ENCODE data around the gene OSGEP.

DNA sequence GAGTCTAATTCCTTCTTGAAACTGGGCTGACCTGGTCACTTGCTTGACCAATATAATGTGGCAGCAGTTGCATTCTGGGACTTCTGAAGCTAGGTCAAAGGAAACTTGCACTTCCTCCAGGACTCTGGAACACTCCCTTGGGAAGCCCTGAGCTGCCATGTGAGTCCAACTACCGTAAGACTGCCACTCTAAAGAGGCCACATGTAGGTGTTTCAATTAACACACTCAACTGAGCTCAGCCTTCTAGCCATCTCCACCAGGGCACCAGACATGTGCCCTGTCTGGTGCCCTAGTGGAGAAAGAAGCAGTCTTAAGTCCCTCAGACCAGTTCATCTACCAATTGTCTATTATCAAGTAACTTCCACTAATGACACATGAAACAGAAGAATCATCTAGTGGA, 35.2 kb downstream of the OSGEP start:
- TF ChIP-seq, protein P1, sequence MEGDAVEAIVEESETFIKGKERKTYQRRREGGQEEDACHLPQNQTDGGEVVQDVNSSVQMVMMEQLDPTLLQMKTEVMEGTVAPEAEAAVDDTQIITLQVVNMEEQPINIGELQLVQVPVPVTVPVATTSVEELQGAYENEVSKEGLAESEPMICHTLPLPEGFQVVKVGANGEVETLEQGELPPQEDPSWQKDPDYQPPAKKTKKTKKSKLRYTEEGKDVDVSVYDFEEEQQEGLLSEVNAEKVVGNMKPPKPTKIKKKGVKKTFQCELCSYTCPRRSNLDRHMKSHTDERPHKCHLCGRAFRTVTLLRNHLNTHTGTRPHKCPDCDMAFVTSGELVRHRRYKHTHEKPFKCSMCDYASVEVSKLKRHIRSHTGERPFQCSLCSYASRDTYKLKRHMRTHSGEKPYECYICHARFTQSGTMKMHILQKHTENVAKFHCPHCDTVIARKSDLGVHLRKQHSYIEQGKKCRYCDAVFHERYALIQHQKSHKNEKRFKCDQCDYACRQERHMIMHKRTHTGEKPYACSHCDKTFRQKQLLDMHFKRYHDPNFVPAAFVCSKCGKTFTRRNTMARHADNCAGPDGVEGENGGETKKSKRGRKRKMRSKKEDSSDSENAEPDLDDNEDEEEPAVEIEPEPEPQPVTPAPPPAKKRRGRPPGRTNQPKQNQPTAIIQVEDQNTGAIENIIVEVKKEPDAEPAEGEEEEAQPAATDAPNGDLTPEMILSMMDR (IDR thresholded peaks at IDR 0.05; ENCODE audit: insufficient read depth, low read length) = no peak
- TF ChIP-seq POLR2AphosphoS5 (IDR thresholded peaks at IDR 0.05; ENCODE audit: low read depth) (no peak), SPI1 (IDR thresholded peaks at IDR 0.05; ENCODE audit: borderline replicate concordance, low read depth) (no peak)
- TF ChIP-seq, protein P2, sequence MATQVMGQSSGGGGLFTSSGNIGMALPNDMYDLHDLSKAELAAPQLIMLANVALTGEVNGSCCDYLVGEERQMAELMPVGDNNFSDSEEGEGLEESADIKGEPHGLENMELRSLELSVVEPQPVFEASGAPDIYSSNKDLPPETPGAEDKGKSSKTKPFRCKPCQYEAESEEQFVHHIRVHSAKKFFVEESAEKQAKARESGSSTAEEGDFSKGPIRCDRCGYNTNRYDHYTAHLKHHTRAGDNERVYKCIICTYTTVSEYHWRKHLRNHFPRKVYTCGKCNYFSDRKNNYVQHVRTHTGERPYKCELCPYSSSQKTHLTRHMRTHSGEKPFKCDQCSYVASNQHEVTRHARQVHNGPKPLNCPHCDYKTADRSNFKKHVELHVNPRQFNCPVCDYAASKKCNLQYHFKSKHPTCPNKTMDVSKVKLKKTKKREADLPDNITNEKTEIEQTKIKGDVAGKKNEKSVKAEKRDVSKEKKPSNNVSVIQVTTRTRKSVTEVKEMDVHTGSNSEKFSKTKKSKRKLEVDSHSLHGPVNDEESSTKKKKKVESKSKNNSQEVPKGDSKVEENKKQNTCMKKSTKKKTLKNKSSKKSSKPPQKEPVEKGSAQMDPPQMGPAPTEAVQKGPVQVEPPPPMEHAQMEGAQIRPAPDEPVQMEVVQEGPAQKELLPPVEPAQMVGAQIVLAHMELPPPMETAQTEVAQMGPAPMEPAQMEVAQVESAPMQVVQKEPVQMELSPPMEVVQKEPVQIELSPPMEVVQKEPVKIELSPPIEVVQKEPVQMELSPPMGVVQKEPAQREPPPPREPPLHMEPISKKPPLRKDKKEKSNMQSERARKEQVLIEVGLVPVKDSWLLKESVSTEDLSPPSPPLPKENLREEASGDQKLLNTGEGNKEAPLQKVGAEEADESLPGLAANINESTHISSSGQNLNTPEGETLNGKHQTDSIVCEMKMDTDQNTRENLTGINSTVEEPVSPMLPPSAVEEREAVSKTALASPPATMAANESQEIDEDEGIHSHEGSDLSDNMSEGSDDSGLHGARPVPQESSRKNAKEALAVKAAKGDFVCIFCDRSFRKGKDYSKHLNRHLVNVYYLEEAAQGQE (IDR thresholded peaks at IDR 0.05; ENCODE audit: insufficient replicate concordance, low read depth) = no peak

Data from HL-60 (cell line).